ENCODE data around the gene BIRC5.

BIRC5 gene

GRCh38 chr17:78184351-78184750 is 29.7 kb upstream of the BIRC5 start:
- DNase-seq = no peak

GRCh38 chr17:78184868-78185267 is 29.2 kb upstream of the BIRC5 start:
- no peak for DNase-seq

- no peak for DNase-seq
Observed at GRCh38 chr17:78185981-78186691, 27.9 kb upstream of the BIRC5 start.

GRCh38 chr17:78186692-78187595 is 27.1 kb upstream of the BIRC5 start, which contains the start of the genes AFMID and TK1:
Gene AFMID, plus strand, starts transcription at chr17:78187362. Its CDS starts 9 bp downstream, at chr17:78187371.
Gene TK1, minus strand, starts transcription at chr17:78187052. Its CDS starts 58 bp downstream, at chr17:78186994.
- DNase-seq = peak; percentile 89

GRCh38 chr17:78196716-78197115 is 17.3 kb upstream of the BIRC5 start:
- no peak for DNase-seq

- DNase-seq = no peak
Observed at GRCh38 chr17:78197147-78197832, 16.8 kb upstream of the BIRC5 start.

- no peak for DNase-seq
Observed at GRCh38 chr17:78200451-78200850, 13.6 kb upstream of the BIRC5 start.

GRCh38 chr17:78202666-78203065 is 11.4 kb upstream of the BIRC5 start:
- DNase-seq = no peak

GRCh38 chr17:78204387-78205123 is 9.5 kb upstream of the BIRC5 start:
- DNase-seq = no peak

GRCh38 chr17:78205124-78205775 is 8.8 kb upstream of the BIRC5 start:
- DNase-seq = no peak

GRCh38 chr17:78206298-78206697 is 7.8 kb upstream of the BIRC5 start:
- DNase-seq = no peak

- DNase-seq = no peak
Observed at GRCh38 chr17:78208486-78208885, 5.6 kb upstream of the BIRC5 start.

GRCh38 chr17:78210111-78210510 is 3.9 kb upstream of the BIRC5 start:
- DNase-seq = no peak

GRCh38 chr17:78211032-78211431 is 3.0 kb upstream of the BIRC5 start:
- DNase-seq = no peak

GRCh38 chr17:78214706-78215061 is 631 bp downstream of the BIRC5 start:
- DNase-seq = no peak

GRCh38 chr17:78219396-78220150 is 5.5 kb downstream of the BIRC5 start:
- no peak for DNase-seq

GRCh38 chr17:78223061-78223460 is 9.0 kb downstream of the BIRC5 start:
- no peak for DNase-seq

- DNase-seq = no peak
Observed at GRCh38 chr17:78223765-78224164, 9.7 kb downstream of the BIRC5 start.

GRCh38 chr17:78224231-78225087 is 10.4 kb downstream of the BIRC5 start:
- no peak for DNase-seq

GRCh38 chr17:78225088-78225865 is 11.2 kb downstream of the BIRC5 start:
- DNase-seq = no peak
